ENCODE results near the gene ALK.

GRCh38 chr2:29576231-29576630 is 345.2 kb downstream of the ALK start:
- TF ChIP-seq CTCF (IDR thresholded peaks at IDR 0.05) (no peak), PBX3 (IDR thresholded peaks at IDR 0.05) (no peak), RCOR1 (IDR thresholded peaks at IDR 0.05; ENCODE audit: low read depth, low read length) (no peak), POLR2A (IDR thresholded peaks at IDR 0.05; ENCODE audit: low read length) (no peak), EP300 (IDR thresholded peaks at IDR 0.05) (no peak), CEBPB (IDR thresholded peaks at IDR 0.05) (no peak), CHD2 (IDR thresholded peaks at IDR 0.05; ENCODE audit: low read length, partially characterized antibody) (no peak), CBX2 (IDR thresholded peaks at IDR 0.05; ENCODE audit: borderline replicate concordance, low read depth) (no peak), RAD21 (conservative IDR thresholded peaks at IDR 0.05 in 1 of 2, IDR thresholded peaks at IDR 0.05 in 1 of 2) (no peak), MYC (IDR thresholded peaks at IDR 0.05; ENCODE audit: borderline replicate concordance, low read length) (no peak)
- TF ChIP-seq, protein P1, sequence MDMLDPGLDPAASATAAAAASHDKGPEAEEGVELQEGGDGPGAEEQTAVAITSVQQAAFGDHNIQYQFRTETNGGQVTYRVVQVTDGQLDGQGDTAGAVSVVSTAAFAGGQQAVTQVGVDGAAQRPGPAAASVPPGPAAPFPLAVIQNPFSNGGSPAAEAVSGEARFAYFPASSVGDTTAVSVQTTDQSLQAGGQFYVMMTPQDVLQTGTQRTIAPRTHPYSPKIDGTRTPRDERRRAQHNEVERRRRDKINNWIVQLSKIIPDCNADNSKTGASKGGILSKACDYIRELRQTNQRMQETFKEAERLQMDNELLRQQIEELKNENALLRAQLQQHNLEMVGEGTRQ (IDR thresholded peaks at IDR 0.05) = no peak
- TF ChIP-seq, protein P2, sequence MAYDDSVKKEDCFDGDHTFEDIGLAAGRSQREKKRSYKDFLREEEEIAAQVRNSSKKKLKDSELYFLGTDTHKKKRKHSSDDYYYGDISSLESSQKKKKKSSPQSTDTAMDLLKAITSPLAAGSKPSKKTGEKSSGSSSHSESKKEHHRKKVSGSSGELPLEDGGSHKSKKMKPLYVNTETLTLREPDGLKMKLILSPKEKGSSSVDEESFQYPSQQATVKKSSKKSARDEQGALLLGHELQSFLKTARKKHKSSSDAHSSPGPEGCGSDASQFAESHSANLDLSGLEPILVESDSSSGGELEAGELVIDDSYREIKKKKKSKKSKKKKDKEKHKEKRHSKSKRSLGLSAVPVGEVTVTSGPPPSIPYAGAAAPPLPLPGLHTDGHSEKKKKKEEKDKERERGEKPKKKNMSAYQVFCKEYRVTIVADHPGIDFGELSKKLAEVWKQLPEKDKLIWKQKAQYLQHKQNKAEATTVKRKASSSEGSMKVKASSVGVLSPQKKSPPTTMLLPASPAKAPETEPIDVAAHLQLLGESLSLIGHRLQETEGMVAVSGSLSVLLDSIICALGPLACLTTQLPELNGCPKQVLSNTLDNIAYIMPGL (CRISPR knock-in tag; IDR thresholded peaks at IDR 0.05; ENCODE audit: borderline replicate concordance) = no peak
- TF ChIP-seq, protein P3, sequence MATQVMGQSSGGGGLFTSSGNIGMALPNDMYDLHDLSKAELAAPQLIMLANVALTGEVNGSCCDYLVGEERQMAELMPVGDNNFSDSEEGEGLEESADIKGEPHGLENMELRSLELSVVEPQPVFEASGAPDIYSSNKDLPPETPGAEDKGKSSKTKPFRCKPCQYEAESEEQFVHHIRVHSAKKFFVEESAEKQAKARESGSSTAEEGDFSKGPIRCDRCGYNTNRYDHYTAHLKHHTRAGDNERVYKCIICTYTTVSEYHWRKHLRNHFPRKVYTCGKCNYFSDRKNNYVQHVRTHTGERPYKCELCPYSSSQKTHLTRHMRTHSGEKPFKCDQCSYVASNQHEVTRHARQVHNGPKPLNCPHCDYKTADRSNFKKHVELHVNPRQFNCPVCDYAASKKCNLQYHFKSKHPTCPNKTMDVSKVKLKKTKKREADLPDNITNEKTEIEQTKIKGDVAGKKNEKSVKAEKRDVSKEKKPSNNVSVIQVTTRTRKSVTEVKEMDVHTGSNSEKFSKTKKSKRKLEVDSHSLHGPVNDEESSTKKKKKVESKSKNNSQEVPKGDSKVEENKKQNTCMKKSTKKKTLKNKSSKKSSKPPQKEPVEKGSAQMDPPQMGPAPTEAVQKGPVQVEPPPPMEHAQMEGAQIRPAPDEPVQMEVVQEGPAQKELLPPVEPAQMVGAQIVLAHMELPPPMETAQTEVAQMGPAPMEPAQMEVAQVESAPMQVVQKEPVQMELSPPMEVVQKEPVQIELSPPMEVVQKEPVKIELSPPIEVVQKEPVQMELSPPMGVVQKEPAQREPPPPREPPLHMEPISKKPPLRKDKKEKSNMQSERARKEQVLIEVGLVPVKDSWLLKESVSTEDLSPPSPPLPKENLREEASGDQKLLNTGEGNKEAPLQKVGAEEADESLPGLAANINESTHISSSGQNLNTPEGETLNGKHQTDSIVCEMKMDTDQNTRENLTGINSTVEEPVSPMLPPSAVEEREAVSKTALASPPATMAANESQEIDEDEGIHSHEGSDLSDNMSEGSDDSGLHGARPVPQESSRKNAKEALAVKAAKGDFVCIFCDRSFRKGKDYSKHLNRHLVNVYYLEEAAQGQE (IDR thresholded peaks at IDR 0.05) = no peak

Measured in A549 (cell line).